22Rv1 (cell line): ENCODE measurements around the gene TMEM269.

Experiments
- CTCF ChIP-seq: fragments of 450-650 bp; IDR thresholded peaks from 2 replicates; pipeline ENCODE4 v1.5.1; 2017; ENCODE audit warnings: mild to moderate bottlenecking
- ZFX ChIP-seq: fragments of 450-650 bp; IDR thresholded peaks from 2 replicates; pipeline ENCODE4 v1.6.1; 2017; ENCODE audit warnings: antibody characterized with exemption, borderline replicate concordance

DNA sequence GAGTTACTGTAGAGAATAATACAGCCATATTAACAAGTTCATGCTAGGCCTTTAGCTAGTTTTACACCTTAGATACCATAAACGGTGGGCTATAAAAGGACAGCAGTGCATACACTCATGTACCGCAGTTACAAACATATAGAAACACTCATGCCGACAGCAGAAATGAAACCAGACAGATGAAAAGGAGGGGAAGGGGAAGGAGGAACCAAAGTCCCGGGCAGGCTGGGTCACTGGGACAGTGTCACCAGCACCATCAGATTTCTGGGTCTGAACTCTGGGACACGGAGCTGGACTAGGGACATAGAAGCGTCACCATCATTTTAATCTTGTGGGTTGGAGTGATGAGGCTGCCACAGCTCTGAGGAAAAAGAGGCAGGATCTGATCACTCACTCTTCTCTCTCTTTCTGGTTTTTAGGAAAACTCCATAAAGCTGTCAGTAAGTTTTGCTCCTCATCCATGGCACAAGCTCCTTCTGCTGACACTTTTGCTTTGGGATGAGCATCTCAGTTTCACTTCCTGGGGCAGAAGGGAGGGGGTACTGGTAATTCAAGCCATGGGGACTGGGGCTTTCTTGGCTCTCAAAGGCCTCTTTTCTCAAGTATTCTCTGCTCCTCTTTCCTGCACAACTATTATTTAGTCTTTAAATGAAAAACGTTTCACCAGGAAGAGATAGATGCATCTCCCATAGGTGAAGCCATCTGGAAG is 53.8 kb downstream of the TMEM269 start:
- no peak for TF ChIP-seq CTCF
- no peak for TF ChIP-seq ZFX
